GM23338 (cell line): ENCODE results near the gene ASB1. TPM values are rescaled to one million over a fixed set of nuclear protein-coding genes. Genes with fewer than 3 reads are reported as not detected.

Source experiments
- ATAC-seq: fragments of 200-7000 bp; cut with Tn5 transposase; 3 replicates; pipeline ENCODE4 v1.9.1; 2020
- DNase-seq: peaks from one replicate; pipeline ENCODE4 v3.0.0-alpha.2; 2015; ENCODE audit warnings: low spot score
- H2AFZ ChIP-seq: fragments of 200-600 bp; sonication (generic); 2 replicates; pipeline ENCODE4 v1.8.0; 2016; ENCODE audit warnings: antibody characterized with exemption, mild to moderate bottlenecking, moderate library complexity
- H3F3A ChIP-seq: fragments of 200-600 bp; sonication (generic); replicated peaks from 2 replicates; pipeline ENCODE4 v1.8.0; 2017; ENCODE audit warnings: antibody characterized with exemption, mixed run types, low read depth
- H3K27ac ChIP-seq: fragments of 200-600 bp; sonication (generic); 2 replicates; pipeline ENCODE4 v1.6.1; 2016; ENCODE audit warnings: low read depth
- H3K27me3 ChIP-seq: fragments of 200-600 bp; sonication (generic); 2 replicates; pipeline ENCODE4 v1.8.0; 2016; ENCODE audit warnings: mild to moderate bottlenecking, mixed run types, moderate library complexity; ENCODE audit not compliant: insufficient read depth
- H3K36me3 ChIP-seq: fragments of 200-600 bp; sonication (generic); 2 replicates; pipeline ENCODE4 v1.8.0; 2016; ENCODE audit warnings: mild to moderate bottlenecking; ENCODE audit not compliant: insufficient read depth
- H3K4me1 ChIP-seq: fragments of 200-600 bp; sonication (generic); 2 replicates; pipeline ENCODE4 v1.8.0; 2016; ENCODE audit warnings: mild to moderate bottlenecking, moderate library complexity; ENCODE audit not compliant: insufficient read depth
- H3K4me2 ChIP-seq: fragments of 200-600 bp; sonication (generic); 2 replicates; pipeline ENCODE4 v1.7.1; 2017; ENCODE audit warnings: mixed run types
- H3K4me3 ChIP-seq: fragments of 200-600 bp; sonication (generic); 2 replicates; pipeline ENCODE4 v1.6.1; 2016; ENCODE audit warnings: mixed run types
- H3K79me2 ChIP-seq: fragments of 200-600 bp; sonication (generic); replicated peaks from 2 replicates; pipeline ENCODE4 v1.8.0; 2017; ENCODE audit warnings: mild to moderate bottlenecking; ENCODE audit not compliant: insufficient read depth
- H3K9me2 ChIP-seq: fragments of 200-600 bp; sonication (generic); 2 replicates; pipeline ENCODE4 v1.8.0; 2017; ENCODE audit not compliant: insufficient read depth
- H4K20me1 ChIP-seq: fragments of 200-600 bp; sonication (generic); replicated peaks from 2 replicates; pipeline ENCODE4 v1.8.0; 2017; ENCODE audit warnings: mild to moderate bottlenecking; ENCODE audit not compliant: insufficient read depth
- H3K27ac Mint-ChIP-seq: 2 replicates; pipeline ENCODE4 v1.8.0; 2020; ENCODE audit warnings: inconsistent platforms, mild to moderate bottlenecking, moderate library complexity, mixed read lengths
- H3K27me3 Mint-ChIP-seq: 3 replicates; pipeline ENCODE4 v1.8.0; 2022; ENCODE audit warnings: low read depth, mild to moderate bottlenecking, moderate library complexity, mixed read lengths, inconsistent platforms; ENCODE audit not compliant: insufficient read depth, poor library complexity
- H3K36me3 Mint-ChIP-seq: 3 replicates; pipeline ENCODE4 v1.8.0; 2021; ENCODE audit warnings: low read depth, mild to moderate bottlenecking, inconsistent platforms, moderate library complexity, mixed read lengths
- H3K4me1 Mint-ChIP-seq: 3 replicates; pipeline ENCODE4 v1.8.0; 2020; ENCODE audit warnings: mild to moderate bottlenecking, inconsistent platforms, mixed read lengths
- H3K4me3 Mint-ChIP-seq: 3 replicates; pipeline ENCODE4 v1.8.0; 2021; ENCODE audit warnings: moderate library complexity, mild to moderate bottlenecking, inconsistent platforms, mixed read lengths
- H3K9me3 Mint-ChIP-seq: 3 replicates; pipeline ENCODE4 v1.8.0; 2020; ENCODE audit warnings: moderate library complexity, mild to moderate bottlenecking, inconsistent platforms, mixed read lengths
- CREB1 ChIP-seq: fragments of 250-450 bp; sonication (Bioruptor Pico); IDR thresholded peaks from 2 replicates; pipeline ENCODE4 v1.5.0; 2020; ENCODE audit warnings: low read depth, mild to moderate bottlenecking, moderate library complexity
- ETS1 ChIP-seq: IDR thresholded peaks from 2 replicates; pipeline ENCODE4 v1.6.1; 2016; ENCODE audit warnings: antibody characterized with exemption
- EZH2 ChIP-seq: fragments of 200-600 bp; sonication (generic); IDR thresholded peaks from one replicate; pipeline ENCODE4 v1.8.0; 2017; ENCODE audit warnings: antibody characterized with exemption, mild to moderate bottlenecking, low read depth; ENCODE audit not compliant: unreplicated experiment
- EZH2phosphoT487 ChIP-seq: fragments of 200-600 bp; sonication (generic); IDR thresholded peaks from one replicate; pipeline ENCODE4 v1.8.1; 2018; ENCODE audit warnings: antibody characterized with exemption; ENCODE audit not compliant: unreplicated experiment
- JUNB ChIP-seq: IDR thresholded peaks from one replicate; pipeline ENCODE4 v1.6.1; 2016; ENCODE audit warnings: antibody characterized with exemption; ENCODE audit not compliant: unreplicated experiment
- STAT1 ChIP-seq: IDR thresholded peaks from one replicate; pipeline ENCODE4 v1.6.1; 2016; ENCODE audit warnings: antibody characterized with exemption; ENCODE audit not compliant: unreplicated experiment
- ZNF114 ChIP-seq: fragments of 250-450 bp; sonication (Bioruptor Pico); IDR thresholded peaks from 2 replicates; pipeline ENCODE4 v1.5.0; 2020; ENCODE audit warnings: mild to moderate bottlenecking, moderate library complexity
- ZNF331 ChIP-seq: fragments of 250-450 bp; sonication (Bioruptor Pico); IDR thresholded peaks from 2 replicates; pipeline ENCODE4 v1.5.0; 2020; ENCODE audit warnings: low read depth, mild to moderate bottlenecking, moderate library complexity
- ZNF462 ChIP-seq: fragments of 250-450 bp; sonication (Bioruptor Pico); IDR thresholded peaks from 2 replicates; pipeline ENCODE4 v1.5.0; 2020; ENCODE audit warnings: mild to moderate bottlenecking, moderate library complexity
- polyA plus RNA-seq: library from polyadenylated mRNA; unstranded; fragments of >200 nt; fragmentation: Nextera tagmentation; extraction: Ambion mirVana; gene quantifications from 2 replicates; pipeline ENCODE4 v1.2.1, GENCODE V29; 2016
- total RNA-seq: library from RNA; depleted of rRNA; stranded (reverse); fragments of >200 nt; shearing (Covaris generic); gene quantifications from 2 replicates; pipeline ENCODE4 v1.2.3, GENCODE V29; 2014
- TF ChIP-seq, protein P1 (sequence below): IDR thresholded peaks from one replicate; pipeline ENCODE4 v1.6.1; 2018; ENCODE audit warnings: antibody characterized with exemption; ENCODE audit not compliant: unreplicated experiment

ASB1 gene
- total and polyA plus RNA-seq, 2 experiments from 2014 or later, result 21.5 to 23.9 TPM

DNA sequence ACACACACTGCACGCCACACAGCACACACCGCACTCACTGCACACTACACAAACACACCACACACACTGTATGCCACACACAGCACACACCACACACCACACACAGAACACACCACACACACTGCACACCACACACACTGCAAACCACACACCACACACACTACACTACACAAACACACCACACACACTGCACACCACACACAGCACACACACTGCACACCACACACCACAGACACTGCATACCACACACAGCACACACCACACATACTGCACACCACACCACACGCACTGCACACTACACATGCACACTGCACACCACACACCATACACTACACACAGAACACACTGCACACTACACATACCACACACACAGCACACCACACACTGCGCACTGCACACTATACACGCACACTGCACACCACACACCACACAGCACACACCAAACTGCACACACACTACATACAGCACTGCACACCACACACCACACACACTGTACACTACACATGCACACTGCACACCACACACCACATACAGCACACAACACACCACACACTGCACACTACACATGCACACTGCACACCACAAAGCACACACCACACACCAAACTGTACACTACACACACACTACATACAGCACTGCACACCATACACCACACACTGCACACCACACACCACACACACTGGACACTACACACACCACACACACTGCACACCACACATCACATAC, 59.6 kb downstream of the ASB1 start:
- Histone ChIP-seq H3K4me2 (no peak overlapping the region), H3K36me3 (no peaks in the 10 kb centered on the region), H3K4me3 (no peak overlapping the region), H3K27ac (no peak overlapping the region), H3K27me3 (no peaks in the 10 kb centered on the region), H3K4me1 (no peaks in the 10 kb centered on the region), H3K79me2 (no peaks in the 10 kb centered on the region), H4K20me1 (no peaks in the 10 kb centered on the region), H3F3A (no peaks in the 10 kb centered on the region), H3K9me2 (no peaks in the 10 kb centered on the region), H2AFZ (no peak overlapping the region)
- peaks cover 1% of the 10 kb centered on the region; the same call in 1 of the 3 replicates for H3K9me3 Mint-ChIP-seq
- H3K4me3 Mint-ChIP-seq, result no peak overlapping the region
- no peak for TF ChIP-seq EZH2phosphoT487
- no peak for TF ChIP-seq JUNB
- DNase-seq (no peak), ATAC-seq (no peak)
- H3K27me3 Mint-ChIP-seq, result no peaks in the 10 kb centered on the region
- H3K4me1 Mint-ChIP-seq, result peaks cover 5% of the 10 kb centered on the region
- no peak overlapping the region for H3K27ac Mint-ChIP-seq
- H3K36me3 Mint-ChIP-seq, result no peaks in the 10 kb centered on the region

DNA sequence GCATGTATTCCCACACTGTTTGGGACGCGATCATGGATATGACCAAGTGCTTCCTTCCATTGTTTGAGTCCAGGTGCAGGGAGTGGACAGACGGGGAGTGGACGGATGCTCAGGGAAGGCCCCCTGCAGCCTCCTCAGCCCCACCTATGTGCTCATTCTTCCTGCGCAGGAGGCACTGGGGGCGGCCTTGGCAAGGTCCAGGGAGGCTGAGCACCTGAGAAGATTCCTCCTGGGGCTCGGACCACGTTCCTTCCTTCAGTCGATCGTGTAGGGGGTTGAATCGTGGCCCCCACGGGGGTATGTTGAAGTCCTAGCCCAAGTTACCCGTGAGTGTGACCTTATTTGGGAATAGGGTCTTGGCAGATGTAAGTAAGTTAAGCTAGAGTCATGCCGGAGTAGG, 60.4 kb downstream of the ASB1 start:
- ATAC-seq (no peak), DNase-seq (no peak)
- Histone ChIP-seq H3K27ac (no peak overlapping the region), H2AFZ (no peak overlapping the region), H3K4me2 (no peak overlapping the region), H3K79me2 (no peaks in the 10 kb centered on the region), H3K36me3 (no peaks in the 10 kb centered on the region), H3K27me3 (no peaks in the 10 kb centered on the region), H3F3A (no peaks in the 10 kb centered on the region), H3K4me1 (no peaks in the 10 kb centered on the region), H3K4me3 (no peak overlapping the region), H4K20me1 (no peaks in the 10 kb centered on the region), H3K9me2 (no peaks in the 10 kb centered on the region)
- no peaks in the 10 kb centered on the region for H3K36me3 Mint-ChIP-seq
- no peak overlapping the region for H3K4me3 Mint-ChIP-seq
- H3K4me1 Mint-ChIP-seq, result peaks cover 5% of the 10 kb centered on the region
- no peak overlapping the region for H3K27ac Mint-ChIP-seq
- no peaks in the 10 kb centered on the region for H3K9me3 Mint-ChIP-seq
- H3K27me3 Mint-ChIP-seq, result peaks cover under 1% of the 10 kb centered on the region
- no peak for TF ChIP-seq ZNF331 (CRISPR knock-in tag)
- TF ChIP-seq ZNF462 (CRISPR knock-in tag), result no peak
- no peak for TF ChIP-seq JUNB
- TF ChIP-seq EZH2, result no peak
- no peak for TF ChIP-seq ETS1
- TF ChIP-seq EZH2phosphoT487, result no peak
- TF ChIP-seq, protein P1, sequence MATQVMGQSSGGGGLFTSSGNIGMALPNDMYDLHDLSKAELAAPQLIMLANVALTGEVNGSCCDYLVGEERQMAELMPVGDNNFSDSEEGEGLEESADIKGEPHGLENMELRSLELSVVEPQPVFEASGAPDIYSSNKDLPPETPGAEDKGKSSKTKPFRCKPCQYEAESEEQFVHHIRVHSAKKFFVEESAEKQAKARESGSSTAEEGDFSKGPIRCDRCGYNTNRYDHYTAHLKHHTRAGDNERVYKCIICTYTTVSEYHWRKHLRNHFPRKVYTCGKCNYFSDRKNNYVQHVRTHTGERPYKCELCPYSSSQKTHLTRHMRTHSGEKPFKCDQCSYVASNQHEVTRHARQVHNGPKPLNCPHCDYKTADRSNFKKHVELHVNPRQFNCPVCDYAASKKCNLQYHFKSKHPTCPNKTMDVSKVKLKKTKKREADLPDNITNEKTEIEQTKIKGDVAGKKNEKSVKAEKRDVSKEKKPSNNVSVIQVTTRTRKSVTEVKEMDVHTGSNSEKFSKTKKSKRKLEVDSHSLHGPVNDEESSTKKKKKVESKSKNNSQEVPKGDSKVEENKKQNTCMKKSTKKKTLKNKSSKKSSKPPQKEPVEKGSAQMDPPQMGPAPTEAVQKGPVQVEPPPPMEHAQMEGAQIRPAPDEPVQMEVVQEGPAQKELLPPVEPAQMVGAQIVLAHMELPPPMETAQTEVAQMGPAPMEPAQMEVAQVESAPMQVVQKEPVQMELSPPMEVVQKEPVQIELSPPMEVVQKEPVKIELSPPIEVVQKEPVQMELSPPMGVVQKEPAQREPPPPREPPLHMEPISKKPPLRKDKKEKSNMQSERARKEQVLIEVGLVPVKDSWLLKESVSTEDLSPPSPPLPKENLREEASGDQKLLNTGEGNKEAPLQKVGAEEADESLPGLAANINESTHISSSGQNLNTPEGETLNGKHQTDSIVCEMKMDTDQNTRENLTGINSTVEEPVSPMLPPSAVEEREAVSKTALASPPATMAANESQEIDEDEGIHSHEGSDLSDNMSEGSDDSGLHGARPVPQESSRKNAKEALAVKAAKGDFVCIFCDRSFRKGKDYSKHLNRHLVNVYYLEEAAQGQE, result no peak
- TF ChIP-seq CREB1 (CRISPR knock-in tag), result no peak
- TF ChIP-seq STAT1, result no peak
- TF ChIP-seq ZNF114 (CRISPR knock-in tag), result no peak
